OCI-LY7 (cell line): ENCODE measurements around the gene HAPLN3.
A peak's percentile ranks its signal among the peaks of the same experiment; 100 is the strongest.

Experiments used
- CTCF ChIP-seq: fragments of 200-600 bp; sonication (generic); conservative IDR thresholded peaks from 2 replicates; pipeline ENCODE4 v1.5.1; 2014; ENCODE audit warnings: mild to moderate bottlenecking, antibody characterized with exemption, low read length, moderate library complexity, mixed read lengths
- EZH2phosphoT487 ChIP-seq: fragments of 200-600 bp; sonication (generic); IDR thresholded peaks from 2 replicates; pipeline ENCODE4 v1.6.1; 2018; ENCODE audit warnings: low read depth, borderline replicate concordance, mild to moderate bottlenecking, mixed run types, antibody characterized with exemption, low read length, moderate library complexity, mixed read lengths

DNA sequence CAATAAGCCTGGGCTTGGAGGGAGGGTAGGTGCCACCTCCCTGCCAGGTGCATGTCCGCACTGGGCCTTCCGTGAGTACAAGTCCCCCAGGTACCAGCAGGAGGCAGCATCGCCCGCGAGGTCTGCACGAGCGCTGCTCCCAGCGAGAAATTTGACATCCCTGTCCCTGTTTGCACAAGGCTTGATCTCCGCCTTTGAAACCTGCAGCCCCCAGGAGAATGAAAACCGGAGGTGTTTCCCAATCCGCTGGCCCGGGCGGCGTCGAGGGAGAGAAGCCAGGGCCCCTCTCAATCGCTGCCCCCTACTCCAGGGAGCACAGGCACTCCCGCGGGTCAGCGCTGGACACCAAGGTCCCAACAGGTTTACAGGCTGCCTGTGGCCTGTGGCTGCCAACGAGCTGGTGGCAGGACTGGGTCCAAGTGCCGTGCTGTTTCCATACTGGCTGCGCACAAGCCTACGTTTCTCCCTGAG is 961 bp downstream of the HAPLN3 start:
- TF ChIP-seq CTCF, result peak; percentile 72
- no peak for TF ChIP-seq EZH2phosphoT487
